Tibial artery (tissue), 4 donors: Measurements from ENCODE around the gene ACKR1.
A peak's percentile ranks its signal among the peaks of the same experiment; 100 is the strongest.

Experiments used
- DNase-seq, 2 donors: peaks; one replicate each; pipeline ENCODE4 v3.0.0-alpha.2; 2019
- H3K27ac ChIP-seq, 2 donors: fragments of 200-600 bp; sonication (generic) in 1 of 2; 1 replicate in 1 of 2; 2 replicates in 1 of 2; pipeline ENCODE4 v1.5.1; 2018 to 2019; ENCODE audit warnings: mild to moderate bottlenecking in 1 of 2
- H3K27me3 ChIP-seq, 2 donors: fragments of 200-600 bp; sonication (generic) in 1 of 2; one replicate each; pipeline versions ENCODE4 v1.5.1 to v1.6.0; 2016 to 2019
- H3K36me3 ChIP-seq, 3 donors: fragments of 200-600 bp; sonication (generic) in 2 of 3; one replicate each; pipeline ENCODE4 v1.5.1; 2016 to 2019; ENCODE audit warnings: mild to moderate bottlenecking in 2 of 3
- H3K4me1 ChIP-seq, 4 donors: fragments of 200-600 bp; sonication (generic) in 2 of 4; 1 replicate in 3 of 4; 2 replicates in 1 of 4; pipeline ENCODE4 v1.5.1; 2016 to 2019
- H3K4me3 ChIP-seq, 2 donors: fragments of 200-600 bp; sonication (generic) in 1 of 2; 1 replicate in 1 of 2; 2 replicates in 1 of 2; pipeline ENCODE4 v1.5.1; 2018 to 2019; ENCODE audit warnings: mild to moderate bottlenecking in 2 of 2
- H3K9me3 ChIP-seq, 3 donors: fragments of 200-600 bp; sonication (generic) in 1 of 3; one replicate each; pipeline ENCODE4 v1.5.1; 2016 to 2019
- CTCF ChIP-seq, 2 experiments: fragments of 200-600 bp in 1 of 2; fragments of 450-650 bp in 1 of 2; IDR thresholded peaks; one replicate each; pipeline ENCODE4 v1.5.1; 2017 to 2019; ENCODE audit warnings: antibody characterized with exemption in 2 of 2, mild to moderate bottlenecking in 1 of 2, moderate library complexity in 1 of 2
- intact Hi-C: fragments of 100-400 bp; cut with DNase I; formaldehyde crosslinking; loops from one replicate; pipeline ENCODE4 v1.15.0; 2023; ENCODE audit warnings: low total_unique reads

The ACKR1 gene

GRCh38 chr1:159212596-159212995 is 7.9 kb downstream of the ACKR1 start:
- Histone ChIP-seq H3K4me1 (no peaks in the 10 kb centered on the region), H3K36me3 (no peaks in the 10 kb centered on the region), H3K27ac (no peak overlapping the region), H3K9me3 (no peaks in the 10 kb centered on the region), H3K27me3 (peaks cover 0 to 53% of the 10 kb centered on the region in 2 donors), H3K4me3 (no peak overlapping the region)
- no peak for DNase-seq
- intact Hi-C loops: loop anchor here (5.0 kb wide), 1 partner anchor 1250 kb away; no protein-coding TSS in a partner anchor
- no peak for TF ChIP-seq CTCF (IDR thresholded peaks at IDR 0.05)

GRCh38 chr1:159214149-159214760 is 9.6 kb downstream of the ACKR1 start:
- intact Hi-C loops: loop anchor here (5.0 kb wide), 1 partner anchor 1252 kb away; no protein-coding TSS in a partner anchor
- Histone ChIP-seq H3K4me3 (no peak overlapping the region), H3K27ac (no peak overlapping the region), H3K4me1 (peaks cover 0 to 3% (median 0%) of the 10 kb centered on the region in 4 donors), H3K9me3 (no peaks in the 10 kb centered on the region), H3K36me3 (no peaks in the 10 kb centered on the region), H3K27me3 (peaks cover 0 to 50% of the 10 kb centered on the region in 2 donors)
- DNase-seq: no peak
- peak; percentile 72 to 84 for TF ChIP-seq CTCF (IDR thresholded peaks at IDR 0.05)

- no peak overlapping the region for H3K27ac ChIP-seq
- intact Hi-C loops: no loop called here
- no peaks in the 10 kb centered on the region for H3K9me3 ChIP-seq
- no peaks in the 10 kb centered on the region for H3K36me3 ChIP-seq
- peaks cover 0 to 3% (median 0%) of the 10 kb centered on the region in 4 donors for H3K4me1 ChIP-seq
- no peak for DNase-seq
- no peak overlapping the region for H3K4me3 ChIP-seq
- no peak for TF ChIP-seq CTCF (IDR thresholded peaks at IDR 0.05)
- peaks cover 0 to 28% of the 10 kb centered on the region in 2 donors for H3K27me3 ChIP-seq
Measured at GRCh38 chr1:159218649-159219636, 14.3 kb downstream of the ACKR1 start.

- Histone ChIP-seq H3K27me3 (peaks cover 0 to 22% of the 10 kb centered on the region in 2 donors), H3K9me3 (no peaks in the 10 kb centered on the region), H3K27ac (no peak overlapping the region), H3K4me3 (no peak overlapping the region), H3K4me1 (peaks cover 0 to 3% (median 0%) of the 10 kb centered on the region in 4 donors), H3K36me3 (no peaks in the 10 kb centered on the region)
- intact Hi-C loops: no loop called here
- TF ChIP-seq CTCF (IDR thresholded peaks at IDR 0.05): no peak
- no peak for DNase-seq
Measured at GRCh38 chr1:159222075-159222865, 17.6 kb downstream of the ACKR1 start.

GRCh38 chr1:159223004-159223403 is 18.3 kb downstream of the ACKR1 start:
- no peaks in the 10 kb centered on the region for H3K36me3 ChIP-seq
- H3K4me3 ChIP-seq: no peak overlapping the region
- H3K9me3 ChIP-seq: no peaks in the 10 kb centered on the region
- no peak overlapping the region for H3K27ac ChIP-seq
- intact Hi-C loops: no loop called here
- peaks cover 0 to 3% (median 0%) of the 10 kb centered on the region in 4 donors for H3K4me1 ChIP-seq
- no peak for DNase-seq
- H3K27me3 ChIP-seq: peaks cover 0 to 22% of the 10 kb centered on the region in 2 donors
- TF ChIP-seq CTCF (IDR thresholded peaks at IDR 0.05): no peak
